Fibroblast of skin of scalp (primary cell): ENCODE measurements around the gene RSKR. TPM values are rescaled to one million over a fixed set of nuclear protein-coding genes. Genes with fewer than 3 reads are reported as not detected.
"Not testable (repeated sequence)": the region's sequence is repeated elsewhere in the genome, so short reads cannot be mapped to it uniquely, and the experiment has no call there.

Experiments
- DNase-seq: peaks from one replicate; pipeline ENCODE4 v3.0.0-alpha.2; 2013
- polyA plus RNA-seq, 2 experiments: library from polyadenylated mRNA; unstranded; fragments of 120-200 nt; gene quantifications; one replicate each; pipeline ENCODE4 v1.2.1, GENCODE V29; 2013; ENCODE audit not compliant: insufficient read length in 2 of 2

The RSKR gene
- 7.9 TPM for polyA plus RNA-seq (2013, experiment 1 of 2; ENCODE audit: insufficient read length)
- polyA plus RNA-seq (2013, experiment 2 of 2; ENCODE audit: insufficient read length), result 7.0 TPM

DNA sequence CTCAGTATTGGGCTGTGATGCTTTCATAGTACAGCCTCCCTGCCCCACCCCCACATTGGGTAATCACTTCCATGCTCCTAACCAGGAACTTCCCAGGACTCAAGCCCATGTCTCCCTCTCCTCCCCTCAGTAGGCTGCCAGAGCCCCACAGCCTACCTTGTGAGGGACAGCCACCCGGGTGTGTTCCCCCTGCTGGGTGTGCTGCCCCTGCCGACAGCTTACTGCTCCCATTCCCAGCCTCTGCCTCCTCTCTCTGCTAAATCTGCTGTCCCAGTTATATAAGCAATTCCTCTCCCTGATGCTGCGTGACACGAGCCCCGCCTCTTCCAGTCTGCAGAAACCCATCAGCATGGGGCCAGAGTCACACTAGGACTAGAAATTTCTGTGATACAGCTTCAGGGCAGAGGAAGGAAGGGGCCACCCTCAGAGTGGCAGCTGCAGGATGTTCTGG lies at the start of gene RSKR:
Gene RSKR, minus strand, starts transcription at position 255 of the 451 bp plus-strand sequence. Its CDS starts 24 bp downstream, at position 231.
- DNase-seq, result peak; percentile 2

- DNase-seq, result no peak
Observed at GRCh38 chr17:28663723-28664122, 49.7 kb upstream of the RSKR start.

GRCh38 chr17:28662527-28662829 lies 48.5 kb upstream of the RSKR start:
- no peak for DNase-seq

DNA sequence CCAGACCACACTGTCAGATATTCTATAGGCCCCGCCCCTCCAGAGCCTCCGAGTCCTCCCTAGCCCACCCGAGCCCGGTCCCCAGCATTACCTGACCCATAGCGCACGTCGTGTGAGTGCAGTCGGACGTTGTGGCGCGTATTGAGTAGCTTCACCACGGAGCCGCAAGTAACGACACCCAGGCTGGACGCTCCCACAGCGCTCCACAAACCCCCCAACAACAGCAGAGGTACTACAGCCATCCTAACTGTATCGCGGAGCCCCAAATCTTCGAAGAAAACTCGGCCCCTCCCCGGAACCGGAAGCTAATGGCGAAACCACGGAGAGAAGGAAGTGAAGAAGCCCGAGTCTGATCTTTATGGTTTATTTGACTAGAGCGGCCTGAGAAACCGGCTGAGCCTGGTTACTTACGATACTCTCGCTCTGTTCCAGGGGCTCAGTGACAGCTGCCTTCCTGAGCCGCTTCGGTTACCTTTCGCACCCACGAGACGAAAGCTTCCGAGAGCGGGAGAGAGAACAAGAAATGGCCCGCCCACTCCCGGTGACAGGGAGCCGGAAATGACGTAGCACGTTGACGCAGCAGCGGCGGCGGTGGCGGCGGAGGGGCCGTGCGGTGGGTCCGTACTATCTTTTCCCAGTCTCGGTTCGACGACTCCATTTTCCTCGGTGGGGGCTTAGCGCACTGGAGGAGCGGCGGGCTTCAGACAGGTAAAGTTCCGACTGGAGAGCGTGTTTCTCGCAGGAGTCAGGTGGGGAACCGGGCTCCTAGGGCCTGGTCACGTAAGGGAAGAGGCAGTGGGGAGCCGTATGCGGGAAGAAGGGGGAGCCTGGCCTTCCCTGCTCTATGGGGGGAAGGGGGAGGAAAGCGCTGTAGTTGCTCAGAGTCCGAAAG lies 47.9 kb upstream of the RSKR start, which contains the start of the genes SDF2 and SUPT6H:
Gene SDF2, minus strand, starts transcription at position 272 of the 892 bp plus-strand sequence. Its CDS starts 30 bp downstream, at position 242.
Gene SUPT6H, plus strand, starts transcription at position 571 of the 892 bp plus-strand sequence. CDS start 11,197 bp downstream, outside the sequence.
- DNase-seq, result peak; percentile 85

DNA sequence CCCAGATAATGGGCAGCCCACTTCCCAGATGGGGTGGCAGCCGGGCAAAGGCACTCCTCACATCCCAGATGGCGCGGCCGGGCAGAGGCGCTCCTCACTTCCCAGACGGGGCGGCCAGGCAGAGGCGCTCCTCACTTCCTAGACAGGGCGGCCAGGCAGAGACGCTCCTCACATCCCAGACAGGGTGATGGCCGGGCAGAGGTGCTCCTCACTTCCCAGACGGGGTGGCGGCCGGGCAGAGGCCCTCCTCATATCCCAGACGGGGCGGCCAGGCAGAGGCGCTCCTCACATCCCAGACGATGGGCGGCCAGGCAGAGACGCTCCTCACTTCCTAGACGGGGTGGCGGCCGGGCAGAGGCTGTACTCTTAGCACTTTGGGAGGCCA lies 45.5 kb upstream of the RSKR start:
- not testable (repeated sequence) for DNase-seq

DNA sequence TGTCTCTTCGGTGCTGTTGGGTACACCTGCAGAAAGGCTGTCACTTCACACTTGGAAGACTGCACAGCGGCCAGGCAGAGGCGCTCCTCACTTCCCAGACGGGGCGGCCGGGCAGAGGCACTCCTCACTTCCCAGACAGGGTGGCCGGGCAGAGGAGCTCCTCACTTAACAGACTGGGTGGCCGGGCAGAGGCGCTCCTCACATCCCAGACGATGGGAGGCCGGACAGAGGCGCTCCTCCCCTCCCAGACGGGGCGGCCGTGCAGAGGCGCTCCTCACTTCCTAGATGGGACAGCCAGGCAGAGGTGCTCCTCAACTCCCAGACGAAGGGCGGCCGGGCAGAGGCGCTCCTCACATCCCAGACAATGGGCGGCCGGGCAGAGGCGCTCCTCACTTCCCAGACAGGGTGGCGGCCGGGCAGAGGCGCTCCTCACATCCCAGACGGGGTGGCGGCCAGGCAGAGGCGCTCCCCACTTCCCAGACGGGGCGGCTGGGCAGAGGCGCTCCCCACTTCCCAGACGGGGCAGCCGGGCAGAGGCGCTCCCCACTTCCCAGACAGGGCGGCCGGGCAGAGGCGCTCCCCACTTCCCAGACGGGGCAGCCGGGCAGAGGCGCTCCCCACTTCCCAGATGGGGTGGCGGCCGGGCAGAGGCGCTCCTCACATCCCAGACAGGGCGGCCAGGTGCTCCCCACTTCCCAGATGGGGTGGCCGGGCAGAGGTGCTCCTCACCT lies 44.9 kb upstream of the RSKR start:
- DNase-seq, result not testable (repeated sequence)

- not testable (repeated sequence) for DNase-seq
Observed at GRCh38 chr17:28658342-28658741, 44.4 kb upstream of the RSKR start.

- DNase-seq, result no peak
Observed at GRCh38 chr17:28657756-28658155, 43.8 kb upstream of the RSKR start.

DNA sequence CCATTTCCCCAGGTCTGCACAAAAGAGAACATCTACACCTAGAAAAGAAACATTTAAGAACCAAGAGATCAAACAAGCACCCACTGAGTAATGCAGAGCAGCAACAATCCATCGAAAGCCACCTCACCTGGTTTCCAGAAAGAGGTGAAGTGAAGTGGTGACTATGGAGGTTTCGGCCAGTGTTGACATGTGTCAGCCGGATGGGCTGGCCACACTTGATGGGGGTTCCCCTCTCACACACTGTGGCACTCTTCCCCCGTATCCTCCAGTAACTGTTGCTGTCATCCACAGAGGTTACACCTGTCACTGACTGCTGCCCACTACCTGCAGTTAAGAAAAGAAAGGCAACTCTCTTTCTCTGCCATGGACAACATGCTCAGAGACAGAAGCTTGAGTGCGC lies 41.2 kb upstream of the RSKR start:
- no peak for DNase-seq

DNA sequence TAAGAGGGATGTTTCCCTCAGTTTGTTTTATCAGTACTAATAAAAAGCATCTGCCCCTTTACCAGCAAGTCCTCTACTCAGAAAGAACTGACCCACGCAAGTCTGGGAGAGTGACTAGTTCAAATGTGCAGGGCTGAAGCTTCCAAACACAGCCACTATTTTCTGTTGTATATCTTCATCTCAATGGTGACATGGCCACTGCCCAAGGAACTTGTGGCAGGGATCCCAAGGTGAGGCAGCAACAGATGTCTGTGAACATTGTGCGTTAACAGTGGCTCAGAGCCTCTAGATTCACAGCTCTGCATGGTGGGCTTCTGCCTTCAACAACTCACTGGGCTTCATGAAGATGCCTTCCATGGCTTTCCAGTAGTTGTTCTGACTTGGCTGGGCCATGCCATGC lies 34.7 kb upstream of the RSKR start:
- no peak for DNase-seq

DNA sequence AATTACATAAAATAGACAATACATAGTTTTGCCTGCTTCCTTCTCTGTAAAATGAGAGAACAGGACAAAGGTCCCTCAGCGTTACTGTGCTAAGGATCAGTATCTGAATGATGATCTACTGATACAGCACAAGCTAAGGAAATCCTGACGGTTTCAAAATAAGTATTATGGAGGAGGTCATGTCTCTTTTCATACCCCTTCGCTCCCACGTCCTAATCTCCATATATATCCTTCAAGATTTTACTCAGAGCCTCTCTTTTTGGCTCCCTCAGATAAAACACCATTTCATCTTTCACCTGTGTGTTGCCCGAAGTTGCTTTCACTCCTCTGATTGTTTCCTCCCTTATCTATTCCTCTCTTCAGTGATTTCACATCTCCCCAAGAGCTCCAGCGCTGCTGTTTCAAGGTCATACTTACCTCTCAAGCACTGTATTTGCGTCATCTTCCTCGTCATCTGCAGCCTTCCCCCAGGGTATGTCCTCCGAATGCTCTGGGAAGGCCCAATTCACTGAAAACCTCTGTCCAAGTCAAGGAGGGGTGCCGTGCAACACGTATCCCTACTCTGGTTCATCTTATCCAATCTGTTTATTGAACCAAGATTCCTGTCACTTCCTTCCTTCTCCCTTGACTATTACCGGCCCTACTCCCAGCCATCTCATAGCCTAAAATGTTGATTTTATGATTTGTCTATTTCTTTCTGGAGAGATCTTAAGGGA lies 32.2 kb upstream of the RSKR start:
- no peak for DNase-seq

GRCh38 chr17:28645576-28645939 lies 31.6 kb upstream of the RSKR start:
- no peak for DNase-seq

DNA sequence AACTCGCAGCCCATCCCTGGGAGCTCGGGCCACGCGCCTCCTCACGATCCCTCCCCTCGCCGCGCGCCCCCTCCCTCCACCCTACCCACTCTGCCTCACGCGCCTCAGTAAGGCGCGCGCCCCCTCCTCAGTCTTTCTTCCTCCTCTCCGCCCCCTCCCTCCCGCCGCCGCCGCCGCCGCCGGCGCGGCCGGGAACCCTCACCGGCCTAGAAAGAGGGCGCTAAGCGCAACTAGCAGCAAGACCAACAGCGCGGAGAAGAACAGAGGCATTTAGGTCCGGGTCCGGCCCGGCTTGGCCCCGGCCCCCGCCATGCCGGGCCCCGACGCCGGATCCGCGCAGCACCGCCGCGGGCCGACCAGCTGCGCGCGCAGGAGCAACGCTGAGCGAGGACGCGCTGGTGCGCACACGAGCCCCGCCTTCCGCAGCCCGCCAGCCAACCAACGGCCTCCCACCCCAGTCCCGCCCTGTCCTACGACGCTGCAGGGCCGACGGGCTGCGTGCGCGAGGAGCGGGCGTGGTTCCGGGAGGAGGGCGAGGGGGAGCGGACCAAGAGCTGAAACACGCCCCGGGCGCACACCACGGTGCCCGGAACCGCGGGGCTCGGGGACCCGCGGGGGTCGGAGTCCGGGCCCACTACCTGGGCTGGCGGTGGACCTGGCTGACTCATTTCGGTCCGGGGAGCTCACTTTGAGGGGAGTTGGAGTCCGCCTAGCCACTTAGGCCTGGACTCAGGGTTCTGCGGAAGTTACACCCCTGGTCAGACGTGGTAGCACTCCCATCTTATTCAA lies 31.0 kb upstream of the RSKR start, which contains the start of gene BLTP2:
Gene BLTP2, minus strand, starts transcription at position 372 of the 789 bp plus-strand sequence. Its CDS starts 102 bp downstream, at position 270.
- DNase-seq, result peak; percentile 95

DNA sequence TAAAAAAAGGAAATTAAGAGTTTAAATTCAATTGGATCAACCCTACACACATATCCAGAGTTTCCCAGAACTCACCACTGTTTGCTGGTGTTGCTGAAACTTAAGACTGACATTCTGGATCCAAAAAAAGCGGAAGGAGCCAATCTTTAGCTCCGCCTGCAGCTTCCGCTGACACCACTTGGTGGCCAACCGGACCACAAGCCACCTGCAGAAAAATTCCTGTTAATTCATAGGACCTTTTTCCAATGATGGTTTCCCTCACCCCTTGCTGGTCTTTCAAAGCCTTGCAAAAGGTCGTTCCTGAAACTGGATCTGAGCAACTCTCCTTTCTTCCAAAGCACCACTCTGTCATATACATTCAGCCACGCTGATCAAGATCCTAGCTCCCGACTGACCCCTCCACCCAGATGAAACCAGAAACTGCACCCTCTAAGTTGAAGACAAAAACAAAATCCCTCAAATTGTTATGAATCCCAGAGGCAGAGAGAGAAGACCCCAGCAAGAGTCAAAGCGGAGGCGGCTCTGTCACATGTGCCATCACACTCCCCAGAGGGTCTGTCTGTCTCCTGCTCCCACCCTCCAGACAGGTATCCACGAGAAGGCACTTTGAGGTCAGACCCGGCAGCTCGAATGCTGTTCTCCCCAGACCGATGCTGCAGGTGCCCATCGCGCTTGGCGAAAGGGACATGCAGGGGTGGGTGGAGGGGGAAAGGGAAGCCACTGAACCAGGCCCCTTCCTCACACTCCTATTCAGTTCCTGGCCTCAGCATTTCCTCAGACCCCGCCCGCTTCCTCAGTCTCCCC lies 30.2 kb upstream of the RSKR start:
- DNase-seq, result peak; percentile 42

DNA sequence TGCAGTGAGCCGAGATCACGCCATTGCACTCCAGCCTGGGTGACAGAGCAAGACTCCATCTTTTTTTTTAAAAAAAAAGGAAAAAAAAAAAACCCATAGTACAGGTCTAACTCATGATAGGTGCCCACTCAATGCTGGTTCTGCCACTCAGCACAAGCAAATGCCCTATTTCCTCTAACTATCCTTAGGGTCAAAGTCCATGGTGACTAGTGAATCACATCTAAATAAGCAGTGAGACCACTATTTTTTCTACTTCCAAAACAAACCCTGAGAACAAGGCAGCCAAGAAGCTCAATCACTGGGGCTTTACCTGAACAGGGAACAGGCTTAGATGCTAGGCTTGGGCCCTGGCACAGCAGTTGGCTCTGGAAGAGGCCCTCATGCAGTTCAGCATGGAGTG lies 27.6 kb upstream of the RSKR start:
- no peak for DNase-seq

GRCh38 chr17:28635506-28635905 lies 21.5 kb upstream of the RSKR start:
- no peak for DNase-seq

GRCh38 chr17:28634206-28634865 lies 20.4 kb upstream of the RSKR start:
- no peak for DNase-seq

DNA sequence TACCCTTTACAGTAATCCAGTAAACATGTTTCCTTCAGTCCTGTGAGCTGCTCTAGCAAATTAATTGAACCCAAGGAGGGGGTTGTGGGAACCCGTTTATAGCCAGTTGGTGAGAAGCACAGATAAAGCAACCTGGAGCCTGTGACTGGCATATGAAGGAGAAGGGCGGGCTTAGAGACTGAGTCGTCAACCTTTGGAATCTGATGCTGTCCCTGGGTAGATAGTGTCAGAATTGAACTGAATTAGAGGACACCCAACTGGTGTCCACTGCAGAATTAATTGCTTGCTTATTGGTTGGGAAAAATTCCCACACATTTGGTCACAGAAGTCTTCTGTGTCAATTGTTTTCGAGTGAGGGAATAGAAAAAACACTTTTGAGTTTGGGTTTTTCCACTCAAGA lies 12.8 kb upstream of the RSKR start:
- no peak for DNase-seq

DNA sequence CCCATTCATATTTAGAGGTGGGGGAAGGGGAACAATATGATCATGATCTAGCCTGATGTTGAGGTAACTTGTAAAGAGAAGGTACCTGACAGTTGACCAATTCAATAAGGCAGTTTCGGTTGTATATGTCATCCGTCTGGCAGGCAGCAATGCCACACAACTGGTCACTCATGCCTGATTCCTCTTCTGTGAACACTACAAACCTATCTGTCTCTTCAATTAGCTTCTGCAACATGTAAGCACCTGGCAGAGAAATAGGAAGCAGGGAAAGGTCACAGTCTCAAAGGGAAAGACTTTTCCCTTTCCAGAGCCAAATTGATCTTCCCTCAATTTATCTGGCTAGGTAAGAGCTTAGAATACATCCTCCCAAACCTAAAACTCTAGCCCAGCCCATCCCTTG lies 10.2 kb upstream of the RSKR start:
- no peak for DNase-seq

DNA sequence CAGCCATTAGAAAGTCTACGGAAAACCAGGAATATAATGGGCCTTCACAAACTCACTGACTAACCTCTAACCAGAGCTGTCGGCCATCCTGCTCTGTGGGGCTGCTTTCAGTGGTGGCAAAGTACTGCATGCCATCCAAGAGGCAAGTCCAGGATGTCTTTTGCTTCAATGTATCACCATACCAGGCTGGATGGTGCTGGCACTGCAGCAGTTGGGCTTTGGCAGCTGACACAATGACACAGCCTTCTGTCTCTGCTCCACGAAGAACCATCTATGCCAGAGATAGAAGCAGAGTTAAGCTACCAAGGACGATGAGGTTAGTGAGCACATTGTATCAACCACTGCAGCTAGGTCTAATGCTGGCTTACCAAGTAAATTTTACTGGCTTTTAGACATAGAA lies 9.7 kb upstream of the RSKR start:
- DNase-seq, result no peak
